Motor neuron (in vitro differentiated cells): Measurements from ENCODE around the gene CCDC73. TPM values are rescaled to one million over a fixed set of nuclear protein-coding genes. Genes with fewer than 3 reads are reported as not detected.
"Not testable (repeated sequence)": the region's sequence is repeated elsewhere in the genome, so short reads cannot be mapped to it uniquely, and the experiment has no call there.

Experiments
- ATAC-seq, 8 experiments: fragments of 200-7000 bp; cut with Tn5 transposase; replicated peaks in 6 of 8; 2 replicates each; pipeline ENCODE4 v1.8.0; 2021; ENCODE audit warnings: mild to moderate bottlenecking in 8 of 8, moderate library complexity in 8 of 8
- H3K27ac ChIP-seq, 2 donors: fragments of 250-450 bp; sonication (Bioruptor Pico); 2 replicates each; pipeline ENCODE4 v1.9.0; 2021; ENCODE audit warnings: antibody characterized with exemption in 2 of 2, mild to moderate bottlenecking in 2 of 2, moderate library complexity in 1 of 2
- H3K4me1 ChIP-seq, 2 donors: fragments of 250-450 bp; sonication (Bioruptor Pico); replicated peaks in 1 of 2; 2 replicates each; pipeline ENCODE4 v1.6.1; 2021; ENCODE audit warnings: antibody characterized with exemption in 2 of 2, mild to moderate bottlenecking in 2 of 2, moderate library complexity in 1 of 2
- H3K4me3 ChIP-seq, 5 donors: fragments of 250-450 bp; sonication (Bioruptor Pico); 2 replicates each; pipeline ENCODE4 v1.9.0; 2021; ENCODE audit warnings: antibody characterized with exemption in 5 of 5, mild to moderate bottlenecking in 5 of 5, moderate library complexity in 4 of 5
- WGBS, 10 experiments: fragments of 450-650 bp; shearing (Covaris generic); methylation state at CpG; one replicate each; pipeline ENCODE4 v1.0.0; 2022; 5-methylcytosine and 5-hydroxymethylcytosine counted together
- in situ Hi-C, 9 experiments: fragments of 400-800 bp; cut with MboI; loops; one replicate each; pipeline ENCODE4 v1.15.0; 2021; ENCODE audit warnings: low sequenced_read_pairs in 9 of 9, low pct_unique_long_range_greater_than_20kb in 2 of 9; ENCODE audit not compliant: unreplicated experiment in 9 of 9
- total RNA-seq, 8 experiments: library from RNA; unstranded; fragments of 300-600 nt; gene quantifications; 2 replicates each; pipeline versions ENCODE4 v1.2.3 to v1.2.4, GENCODE V29; 2022

The CCDC73 gene
- total RNA-seq, 8 experiments from 2014 or later = 0.05 to 0.47 (median 0.24) TPM

GRCh38 chr11:32658639-32659406 lies 135.6 kb downstream of the CCDC73 start:
- WGBS, 10 experiments = 17 to 92% (median 55%) methylated on average over 1 to 2 of the region's 2 CpGs
- in situ Hi-C loops = no loop called here
- H3K4me3 ChIP-seq = no peak overlapping the region
- ATAC-seq = no peak
- no peaks in the 10 kb centered on the region for H3K4me1 ChIP-seq
- H3K27ac ChIP-seq = no peak overlapping the region

- 0 to 83% (median 30%) methylated on average over 1 of the region's 1 CpG; no CpG with 5 or more reads in 1 of the 10 experiments for WGBS, 10 experiments
- no peak overlapping the region for H3K4me3 ChIP-seq
- peak in 2 of 8 experiments; percentile 60 to 61 for ATAC-seq
- H3K4me1 ChIP-seq = no peaks in the 10 kb centered on the region
- no peak overlapping the region for H3K27ac ChIP-seq
- in situ Hi-C loops = no loop called here
Measured at GRCh38 chr11:32643526-32643925, 150.9 kb downstream of the CCDC73 start.

DNA sequence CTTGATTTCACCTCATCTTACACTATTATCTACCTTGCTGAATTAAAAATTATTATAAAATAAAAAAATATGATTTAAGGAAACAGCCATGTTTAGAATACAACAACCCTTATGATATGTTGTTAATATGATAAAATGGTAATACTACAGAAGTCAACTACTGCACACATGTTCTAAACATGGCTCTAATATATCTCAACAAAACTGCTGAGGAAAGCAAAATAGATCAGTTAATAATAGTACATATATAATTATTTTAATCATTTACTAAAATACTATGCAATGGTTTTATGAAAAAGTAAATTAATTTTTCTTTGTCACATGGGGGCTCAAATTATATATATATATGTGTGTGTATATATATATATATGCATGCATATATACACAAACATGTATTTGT lies 153.1 kb downstream of the CCDC73 start:
- H3K4me1 ChIP-seq = no peaks in the 10 kb centered on the region
- in situ Hi-C loops = no loop called here
- H3K4me3 ChIP-seq = no peak overlapping the region
- no peak for ATAC-seq
- H3K27ac ChIP-seq = no peak overlapping the region

GRCh38 chr11:32635819-32636218 lies 158.6 kb downstream of the CCDC73 start:
- Histone ChIP-seq H3K4me3 (no peak overlapping the region), H3K4me1 (no peaks in the 10 kb centered on the region), H3K27ac (no peak overlapping the region)
- ATAC-seq = no peak
- WGBS, 10 experiments = 13 to 100% (median 83%) methylated on average over 1 to 2 of the region's 2 CpGs
- in situ Hi-C loops = no loop called here

DNA sequence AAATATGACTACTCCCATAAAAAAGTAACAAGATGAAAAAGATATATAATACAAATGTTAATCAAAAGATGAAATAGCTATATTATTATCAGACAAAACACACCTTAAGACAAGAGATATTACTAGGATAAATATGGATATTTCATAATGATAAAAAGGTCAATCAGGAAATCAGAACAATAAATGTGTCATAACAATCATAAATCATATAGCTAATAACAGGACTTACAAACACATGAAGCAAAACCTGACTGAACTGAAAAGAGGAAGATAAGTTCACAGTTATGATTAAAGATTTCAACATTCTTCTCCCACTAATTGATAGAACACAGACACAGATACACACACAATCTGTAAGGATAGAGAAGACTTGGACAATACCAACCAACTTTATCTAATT lies 163.6 kb downstream of the CCDC73 start:
- H3K27ac ChIP-seq = no peak overlapping the region
- in situ Hi-C loops = no loop called here
- no peak for ATAC-seq
- H3K4me3 ChIP-seq = no peak overlapping the region
- H3K4me1 ChIP-seq = no peaks in the 10 kb centered on the region

DNA sequence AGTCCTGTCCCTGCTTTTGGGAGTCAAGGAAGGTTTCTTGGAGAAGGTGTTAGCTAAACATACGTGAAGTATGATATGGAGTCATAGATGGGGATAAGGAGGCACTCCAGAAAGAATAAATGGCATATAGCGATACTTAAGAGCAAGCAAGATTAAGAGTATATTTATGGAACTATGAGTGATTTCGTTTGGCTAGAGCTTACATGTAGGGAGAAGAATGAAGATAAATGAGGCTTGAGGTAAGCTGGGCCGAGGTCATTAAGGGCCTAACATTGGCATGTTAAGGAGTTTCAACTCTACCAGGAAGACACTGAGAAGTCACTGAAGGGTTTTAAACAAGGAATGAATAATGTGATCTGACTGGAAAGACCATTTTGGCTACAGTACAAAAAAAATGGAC lies 177.6 kb downstream of the CCDC73 start:
- Histone ChIP-seq H3K4me3 (no peak overlapping the region), H3K27ac (no peak overlapping the region), H3K4me1 (peaks cover 0 to 3% of the 10 kb centered on the region in 2 donors)
- no peak for ATAC-seq
- in situ Hi-C loops = no loop called here
- WGBS, 10 experiments = 5 to 100% (median 81%) methylated on average over 2 to 4 of the region's 4 CpGs

DNA sequence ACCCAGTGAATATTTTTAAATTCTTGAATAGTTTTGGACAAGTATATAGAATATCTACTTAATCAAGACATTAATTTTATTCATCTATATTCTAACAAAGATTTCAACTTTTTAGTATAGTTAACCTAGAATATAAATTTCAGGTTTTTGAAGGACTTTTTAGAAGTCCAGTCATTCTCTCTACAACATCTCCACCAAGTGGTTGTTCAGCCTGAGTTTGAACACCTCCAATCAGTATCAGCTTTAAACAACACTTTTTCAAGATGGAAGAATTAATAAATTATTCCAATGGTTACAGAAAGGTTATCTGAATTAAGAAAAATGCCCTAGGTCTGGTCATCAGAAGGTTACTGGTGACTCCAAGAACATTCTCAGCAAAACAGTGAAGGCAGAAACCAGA lies 179.0 kb downstream of the CCDC73 start:
- Histone ChIP-seq H3K4me3 (no peak overlapping the region), H3K27ac (no peak overlapping the region), H3K4me1 (peaks cover 0 to 3% of the 10 kb centered on the region in 2 donors)
- in situ Hi-C loops = no loop called here
- ATAC-seq = no peak

DNA sequence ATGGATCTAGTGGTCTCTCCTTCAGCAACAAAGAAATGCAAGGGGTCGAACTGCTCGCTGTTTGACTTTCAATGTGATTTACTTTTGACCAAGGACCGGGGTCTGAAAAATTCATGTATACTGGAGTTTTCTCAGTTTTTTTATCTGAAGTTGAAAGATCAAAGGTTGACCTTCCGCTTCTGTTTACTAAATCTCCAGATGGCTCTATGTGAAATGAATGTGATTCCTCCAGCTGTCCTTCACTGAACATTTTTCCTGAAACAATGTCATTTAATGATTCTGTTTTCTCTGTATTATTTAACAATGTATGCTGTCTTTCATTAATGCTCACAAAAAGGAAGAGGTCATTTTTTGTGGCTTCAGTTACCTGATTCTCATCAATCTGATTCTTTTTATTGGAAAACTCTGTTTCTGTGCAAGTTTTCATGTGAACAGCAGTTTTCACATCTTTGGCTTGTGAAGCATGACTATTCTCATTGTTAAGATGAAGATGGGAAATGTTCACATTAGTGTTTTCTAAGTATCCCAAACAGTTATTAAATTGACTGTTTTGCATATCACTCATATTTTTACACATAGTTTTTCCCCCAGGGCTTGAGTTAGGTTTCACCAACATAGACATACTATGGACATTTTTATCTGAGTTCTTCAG lies 180.8 kb downstream of the CCDC73 start:
- Histone ChIP-seq H3K4me1 (peaks cover 0 to 3% of the 10 kb centered on the region in 2 donors), H3K4me3 (no peak overlapping the region), H3K27ac (no peak overlapping the region)
- WGBS, 10 experiments = 0 to 68% (median 47%) methylated on average over 1 to 4 of the region's 4 CpGs; no CpG with 5 or more reads in 1 of the 10 experiments
- in situ Hi-C loops = no loop called here
- ATAC-seq = no peak

DNA sequence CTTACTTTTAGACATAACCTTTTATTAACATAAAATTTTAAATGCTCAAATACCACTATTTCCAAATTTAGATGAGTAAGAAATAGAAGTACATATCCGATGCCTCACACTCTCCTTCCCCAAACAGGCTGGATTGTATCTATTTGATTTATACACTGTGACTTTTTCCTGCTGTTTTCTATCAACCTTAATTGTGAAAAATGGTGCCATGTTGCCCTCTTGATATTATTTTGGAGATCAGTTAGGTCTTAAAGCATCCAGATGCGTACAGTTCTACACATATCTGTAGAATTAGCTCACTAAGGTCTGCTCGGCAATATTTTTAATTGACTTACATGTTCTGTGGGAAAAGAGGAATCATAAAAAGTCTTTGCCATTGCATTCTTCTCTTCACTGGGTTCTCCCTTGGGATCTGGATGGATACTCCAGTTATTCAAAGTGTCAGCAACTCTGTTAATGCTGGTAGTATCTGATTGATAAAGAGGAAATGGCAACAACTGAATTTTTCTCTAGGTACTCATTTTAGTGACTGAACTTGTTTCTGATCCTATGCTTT lies 183.6 kb downstream of the CCDC73 start:
- WGBS, 10 experiments = 14 to 100% (median 60%) methylated on average over 2 to 3 of the region's 3 CpGs; no CpG with 5 or more reads in 1 of the 10 experiments
- in situ Hi-C loops = no loop called here

DNA sequence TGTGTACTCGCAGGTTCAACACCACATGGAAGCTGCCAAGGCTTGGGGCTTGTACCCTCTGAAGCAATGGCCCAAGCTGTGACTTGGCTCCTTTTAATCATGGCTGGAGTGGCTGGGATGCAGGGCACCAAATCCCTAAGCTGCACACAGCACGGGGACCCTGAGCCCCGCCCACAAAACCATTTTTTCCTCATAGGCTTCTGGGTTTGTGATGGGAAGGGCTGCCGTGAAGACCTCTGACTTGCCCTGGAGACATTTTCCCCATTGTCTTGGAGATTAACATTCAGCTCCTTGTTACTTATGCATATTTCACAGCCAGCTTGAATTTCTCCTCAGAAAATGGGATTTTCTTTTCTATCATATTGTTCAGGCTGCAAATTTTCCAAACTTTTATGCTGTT lies 185.6 kb downstream of the CCDC73 start:
- H3K4me1 ChIP-seq, in situ Hi-C loops, H3K4me3 ChIP-seq, ATAC-seq, H3K27ac ChIP-seq: not testable (repeated sequence)
- WGBS, 10 experiments = 86 to 100% (median 100%) methylated on average over 1 to 3 of the region's 4 CpGs; no CpG with 5 or more reads in 5 of the 10 experiments

More for the DNA sequence above, 183.6 kb downstream of the CCDC73 start:
- H3K27ac ChIP-seq = no peak overlapping the region
- no peak overlapping the region for H3K4me3 ChIP-seq
- no peak for ATAC-seq
- H3K4me1 ChIP-seq = peaks cover 0 to 3% of the 10 kb centered on the region in 2 donors

DNA sequence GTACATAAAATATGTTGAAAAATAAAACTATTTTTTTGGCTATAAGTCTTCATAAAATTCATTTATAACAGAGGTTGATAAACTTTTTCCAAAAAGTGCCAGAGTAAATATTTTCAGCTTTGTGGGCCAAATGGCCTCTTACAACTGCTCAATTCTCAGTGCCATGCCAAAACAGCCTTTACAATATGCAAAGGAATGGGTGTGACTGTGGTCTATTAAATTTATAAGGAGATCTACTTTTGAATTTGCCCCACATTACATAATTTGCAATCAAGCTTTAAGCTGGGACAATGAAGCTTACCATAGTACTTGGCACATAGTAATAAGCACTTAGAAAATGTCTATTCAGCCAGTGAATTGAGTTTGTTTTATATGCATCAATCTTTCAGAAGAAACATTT lies 188.2 kb downstream of the CCDC73 start:
- in situ Hi-C loops = no loop called here
- peak in 3 of 8 experiments; percentile 60 to 67 (median 65) for ATAC-seq
- no peaks in the 10 kb centered on the region for H3K4me1 ChIP-seq
- H3K4me3 ChIP-seq = no peak overlapping the region
- H3K27ac ChIP-seq = no peak overlapping the region

GRCh38 chr11:32602657-32603415 lies 191.6 kb downstream of the CCDC73 start:
- WGBS, 10 experiments = 67 to 100% (median 97%) methylated on average over 1 to 4 of the region's 4 CpGs
- in situ Hi-C loops = no loop called here
- no peaks in the 10 kb centered on the region for H3K4me1 ChIP-seq

GRCh38 chr11:32597921-32598320 lies 196.5 kb downstream of the CCDC73 start:
- ATAC-seq = no peak
- no peaks in the 10 kb centered on the region for H3K4me1 ChIP-seq
- 33 to 100% (median 61%) methylated on average over 1 of the region's 1 CpG; no CpG with 5 or more reads in 4 of the 10 experiments for WGBS, 10 experiments
- H3K27ac ChIP-seq = no peak overlapping the region
- no peak overlapping the region for H3K4me3 ChIP-seq
- in situ Hi-C loops = no loop called here

More at GRCh38 chr11:32602657-32603415, 191.6 kb downstream of the CCDC73 start:
- Histone ChIP-seq H3K27ac (no peak overlapping the region), H3K4me3 (no peak overlapping the region)
- ATAC-seq = no peak
